ENCODE results near the gene CCL5. TPM values are rescaled to one million over a fixed set of nuclear protein-coding genes. Genes with fewer than 3 reads are reported as not detected.

CCL5 gene
- polyA plus RNA-seq, 1 of the 3 experiments (the other 2 are of a cell fraction), result 0.23 TPM

GRCh38 chr17:35912942-35913341 lies 32.8 kb upstream of the CCL5 start:
- no peak for DNase-seq
- no peak for TF ChIP-seq JUND (IDR thresholded peaks at IDR 0.05)
- no peak for TF ChIP-seq GATA2 (CRISPR knock-in tag; IDR thresholded peaks at IDR 0.05)
- no peak for TF ChIP-seq MXI1 (IDR thresholded peaks at IDR 0.05; ENCODE audit: low read depth, low read length)

GRCh38 chr17:35912339-35912912 lies 32.3 kb upstream of the CCL5 start:
- no peaks in the 10 kb centered on the region for H3F3A ChIP-seq (replicated peaks; ENCODE audit: insufficient read depth)
- H3K9me3 ChIP-seq, result no peaks in the 10 kb centered on the region
- H3K27me3 ChIP-seq (ENCODE audit: insufficient read depth), result no peaks in the 10 kb centered on the region
- ChIA-PET POLR2A (no interaction called here), CTCF (no interaction called here)
- no peak for DNase-seq
- no peaks in the 10 kb centered on the region for H3K36me3 ChIP-seq (replicated peaks in 1 of 2; ENCODE audit: control insufficient read depth in 1 of 2, insufficient read depth in 2 of 2, low read length in 1 of 2)
- H4K20me1 ChIP-seq (ENCODE audit: insufficient read depth), result no peaks in the 10 kb centered on the region
- H3K4me2 ChIP-seq, result no peak overlapping the region
- no peaks in the 10 kb centered on the region for H3K4me1 ChIP-seq (ENCODE audit: control insufficient read depth in 1 of 2, insufficient read depth in 2 of 2, low read depth in 1 of 2, low read length in 1 of 2)
- no peak overlapping the region for H3K4me3 ChIP-seq (ENCODE audit: low read depth in 2 of 2, low read length in 1 of 2)
- H3K9ac ChIP-seq, result no peak overlapping the region
- no peak overlapping the region for H3K27ac ChIP-seq (ENCODE audit: low read depth in 2 of 2, low read length in 1 of 2)
- 84% methylated on average over 3 of the region's 3 CpGs for WGBS (ENCODE audit: low lambda C conversion rate)
- H2AFZ ChIP-seq (ENCODE audit: low read depth), result no peak overlapping the region
- no peaks in the 10 kb centered on the region for H3K9me2 ChIP-seq
- H3K79me2 ChIP-seq (ENCODE audit: insufficient read depth), result no peaks in the 10 kb centered on the region
- no peak for TF ChIP-seq IRF3 (IDR thresholded peaks at IDR 0.05; ENCODE audit: low read depth, low read length)
- no peak for TF ChIP-seq RAD21 (IDR thresholded peaks at IDR 0.05; ENCODE audit: low read length)
- TF ChIP-seq MEF2A (IDR thresholded peaks at IDR 0.05; ENCODE audit: borderline replicate concordance, low read depth), result no peak
- no peak for TF ChIP-seq EZH2phosphoT487 (IDR thresholded peaks at IDR 0.05; ENCODE audit: borderline replicate concordance, low read depth)
- no peak for TF ChIP-seq FOXM1 (IDR thresholded peaks at IDR 0.05; ENCODE audit: low read depth)
- TF ChIP-seq REST (IDR thresholded peaks at IDR 0.05; ENCODE audit: low read depth, low read length), result no peak
- TF ChIP-seq SIN3A (IDR thresholded peaks at IDR 0.05; ENCODE audit: borderline replicate concordance, low read depth, low read length), result no peak
- TF ChIP-seq RFX5 (IDR thresholded peaks at IDR 0.05; ENCODE audit: low read length), result no peak
- no peak for TF ChIP-seq CTCF (IDR thresholded peaks at IDR 0.05)
- no peak for TF ChIP-seq RXRA (IDR thresholded peaks at IDR 0.05; ENCODE audit: borderline replicate concordance, low read depth)

More at GRCh38 chr17:35912942-35913341, 32.8 kb upstream of the CCL5 start:
- Histone ChIP-seq H3K27ac (ENCODE audit: low read depth in 2 of 2, low read length in 1 of 2) (no peak overlapping the region), H3K4me3 (ENCODE audit: low read depth in 2 of 2, low read length in 1 of 2) (no peak overlapping the region), H2AFZ (ENCODE audit: low read depth) (no peak overlapping the region), H3K27me3 (ENCODE audit: insufficient read depth) (no peaks in the 10 kb centered on the region), H4K20me1 (ENCODE audit: insufficient read depth) (no peaks in the 10 kb centered on the region), H3K4me2 (no peak overlapping the region), H3K36me3 (replicated peaks in 1 of 2; ENCODE audit: control insufficient read depth in 1 of 2, insufficient read depth in 2 of 2, low read length in 1 of 2) (no peaks in the 10 kb centered on the region), H3K79me2 (ENCODE audit: insufficient read depth) (no peaks in the 10 kb centered on the region), H3K9ac (no peak overlapping the region), H3K9me2 (no peaks in the 10 kb centered on the region), H3F3A (replicated peaks; ENCODE audit: insufficient read depth) (no peaks in the 10 kb centered on the region), H3K9me3 (no peaks in the 10 kb centered on the region), H3K4me1 (ENCODE audit: control insufficient read depth in 1 of 2, insufficient read depth in 2 of 2, low read depth in 1 of 2, low read length in 1 of 2) (no peaks in the 10 kb centered on the region)
- 5% methylated on average over 2 of the region's 2 CpGs for WGBS (ENCODE audit: low lambda C conversion rate)
- ChIA-PET POLR2A (no interaction called here), CTCF (no interaction called here)

Data from SK-N-SH (cell line).